ENCODE measurements around the gene ARX.

- TF ChIP-seq CTCF (IDR thresholded peaks at IDR 0.05) (no peak), POLR2A (IDR thresholded peaks at IDR 0.05) (no peak)
Measured at GRCh38 chrX:25001808-25002660, 13.7 kb downstream of the ARX start.

All from testis (tissue), 2 donors.